Amygdala (tissue), 56 donors: ENCODE results near the gene PLCD1.

Experiments used
- DNase-seq, 56 donors: peaks; one replicate each; lab custom pipeline; 2025; lab: John Stamatoyannopoulos, UW

The PLCD1 gene

DNA sequence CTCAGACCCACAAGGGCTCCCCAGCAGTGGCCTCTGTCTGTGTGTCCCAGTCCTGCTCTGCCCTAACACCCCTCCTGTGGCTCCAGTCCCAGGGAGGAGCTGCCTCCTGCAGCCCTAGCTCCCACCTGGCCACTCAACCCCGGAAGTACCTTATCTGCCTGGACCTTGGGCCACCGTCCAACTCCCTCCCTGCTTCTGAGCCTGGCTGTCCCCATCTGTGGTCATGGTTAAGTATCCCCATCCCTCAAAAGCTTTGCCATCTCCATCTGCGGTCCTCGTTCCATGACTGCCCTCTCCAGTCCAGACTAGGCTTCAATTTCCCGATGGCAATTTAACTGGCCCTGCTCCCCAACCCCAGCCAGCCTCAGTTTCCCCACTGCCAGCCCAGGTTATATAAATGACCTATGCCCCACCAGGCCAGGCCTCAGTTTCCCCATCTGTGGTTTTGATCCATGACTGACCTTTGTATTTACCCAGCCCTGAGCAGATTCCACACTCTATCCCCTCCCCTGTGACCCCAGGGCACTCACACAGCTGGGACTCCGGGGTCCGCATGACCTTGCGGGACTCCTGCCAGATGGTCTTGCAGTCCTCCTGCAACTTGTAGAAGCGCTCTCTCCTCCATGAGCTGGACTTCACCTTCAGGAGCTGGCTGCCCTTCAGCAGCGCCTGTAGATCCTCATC lies 9.6 kb downstream of the PLCD1 start:
- no peak for DNase-seq

DNA sequence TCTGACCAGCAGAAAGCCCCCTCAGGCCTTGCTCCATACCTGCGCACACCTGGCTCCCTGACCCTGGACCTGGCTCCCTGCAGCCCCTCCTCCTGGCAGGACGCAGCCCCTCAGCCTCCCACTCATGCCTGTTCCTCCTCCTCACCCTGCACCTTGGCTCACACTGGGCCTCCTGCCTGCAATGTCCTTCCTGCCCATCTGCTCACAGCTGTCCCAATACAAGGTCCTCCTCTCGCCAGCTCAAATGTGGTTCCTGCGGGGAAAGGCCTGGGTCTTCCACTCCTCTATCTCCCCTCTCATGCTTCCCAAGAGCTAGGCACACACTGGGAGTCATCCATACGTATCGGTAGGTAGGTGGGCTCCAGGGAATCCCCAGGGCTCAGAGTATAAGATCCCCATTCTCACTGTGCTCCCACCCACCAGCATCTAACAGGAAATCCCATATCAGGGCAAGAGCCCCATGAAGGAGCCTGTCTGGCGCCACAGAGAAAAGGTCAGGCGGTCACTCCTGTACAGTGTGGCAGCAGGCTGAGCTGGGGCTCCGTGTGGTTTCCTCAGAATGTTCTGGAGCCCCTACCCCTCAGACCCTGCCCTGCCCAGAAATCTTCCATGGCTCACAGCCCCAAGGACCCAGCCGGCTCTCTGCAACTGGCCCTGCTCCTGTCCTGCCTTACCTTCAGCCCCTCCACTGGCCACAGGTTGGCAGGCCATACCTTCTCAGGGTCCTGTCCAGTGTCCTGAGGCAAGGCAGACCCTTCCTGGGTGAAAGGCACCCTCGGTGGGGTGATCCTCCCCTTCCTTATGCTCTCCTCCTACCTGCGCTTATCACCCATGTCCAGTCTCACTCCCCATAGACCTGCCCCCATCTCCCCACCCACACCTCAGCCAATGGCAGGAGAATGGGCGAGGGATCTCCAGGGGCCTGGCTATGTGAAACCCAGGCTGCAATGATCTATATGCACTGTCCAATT lies 10.9 kb downstream of the PLCD1 start:
- DNase-seq: no peak

GRCh38 chr3:38017445-38018295 lies 11.8 kb downstream of the PLCD1 start:
- DNase-seq: no peak

DNA sequence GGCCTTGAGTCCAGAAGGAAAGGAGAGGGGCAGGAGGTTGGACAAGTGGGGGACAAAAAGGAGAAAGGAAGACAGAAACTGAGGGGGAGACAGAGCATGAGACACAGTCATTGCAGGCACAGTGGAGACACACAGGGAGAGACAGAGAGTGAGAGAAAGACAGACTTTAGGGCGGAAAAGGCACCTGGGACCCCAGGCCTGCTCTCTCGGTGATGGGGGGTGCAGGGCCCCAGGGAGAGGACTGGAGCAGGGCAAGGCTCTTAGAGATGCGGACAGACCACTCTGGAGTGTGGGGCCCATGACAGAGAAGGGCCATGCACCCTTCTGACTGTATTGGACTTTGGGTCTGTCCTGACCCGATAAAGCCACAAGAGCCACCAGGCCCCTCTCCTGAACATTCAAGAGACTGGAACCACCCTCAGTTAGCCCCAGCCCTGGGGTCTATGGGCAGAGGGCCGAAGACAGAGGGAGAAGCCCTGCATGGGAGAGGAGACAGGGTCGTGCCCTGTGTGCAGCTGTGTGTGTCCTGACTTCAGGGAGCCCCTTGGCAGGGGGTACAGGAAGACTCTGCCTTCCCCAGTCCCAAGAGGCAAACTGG lies 12.5 kb downstream of the PLCD1 start:
- DNase-seq: no peak

- DNase-seq: no peak
Measured at GRCh38 chr3:38016410-38016809, 13.0 kb downstream of the PLCD1 start.

DNA sequence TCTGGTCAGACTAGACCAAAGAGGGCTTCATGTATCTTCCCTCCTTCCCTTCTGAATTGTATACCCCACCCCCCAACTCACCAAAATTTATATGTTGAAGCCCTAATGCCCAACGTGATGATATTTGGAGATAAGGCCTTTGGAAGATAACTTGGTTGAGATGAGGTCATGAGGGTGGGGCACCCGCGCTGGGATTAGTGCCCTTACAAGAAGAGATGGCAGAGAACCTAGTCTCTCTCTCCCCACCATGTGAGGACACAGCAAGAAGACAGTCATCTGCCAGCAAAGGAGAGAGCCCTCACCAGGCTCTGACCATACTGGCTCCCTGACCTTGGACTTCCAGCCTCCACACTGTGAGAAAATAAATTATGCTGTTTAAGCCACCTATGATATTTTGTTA lies 13.5 kb downstream of the PLCD1 start:
- no peak for DNase-seq

DNA sequence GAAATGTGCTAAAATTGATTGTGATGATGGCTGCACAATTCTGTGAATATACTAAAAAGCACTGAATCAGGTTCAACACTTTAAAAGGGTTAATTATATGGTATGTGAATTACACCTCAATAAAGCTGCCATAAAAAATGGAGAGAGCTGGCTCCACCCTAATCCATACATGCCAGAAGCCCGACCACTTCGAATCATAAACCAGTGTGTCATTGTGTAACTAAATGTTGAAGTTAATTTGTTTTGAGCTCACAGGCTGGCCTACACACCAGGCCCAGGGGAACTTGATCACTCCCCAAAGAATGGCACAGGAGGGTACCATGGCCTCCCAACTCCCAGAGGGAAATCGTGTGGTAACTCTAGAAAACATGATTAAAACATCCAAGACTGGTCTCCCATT lies 14.0 kb downstream of the PLCD1 start:
- no peak for DNase-seq

GRCh38 chr3:38011111-38011510 lies 18.3 kb downstream of the PLCD1 start:
- DNase-seq: no peak

DNA sequence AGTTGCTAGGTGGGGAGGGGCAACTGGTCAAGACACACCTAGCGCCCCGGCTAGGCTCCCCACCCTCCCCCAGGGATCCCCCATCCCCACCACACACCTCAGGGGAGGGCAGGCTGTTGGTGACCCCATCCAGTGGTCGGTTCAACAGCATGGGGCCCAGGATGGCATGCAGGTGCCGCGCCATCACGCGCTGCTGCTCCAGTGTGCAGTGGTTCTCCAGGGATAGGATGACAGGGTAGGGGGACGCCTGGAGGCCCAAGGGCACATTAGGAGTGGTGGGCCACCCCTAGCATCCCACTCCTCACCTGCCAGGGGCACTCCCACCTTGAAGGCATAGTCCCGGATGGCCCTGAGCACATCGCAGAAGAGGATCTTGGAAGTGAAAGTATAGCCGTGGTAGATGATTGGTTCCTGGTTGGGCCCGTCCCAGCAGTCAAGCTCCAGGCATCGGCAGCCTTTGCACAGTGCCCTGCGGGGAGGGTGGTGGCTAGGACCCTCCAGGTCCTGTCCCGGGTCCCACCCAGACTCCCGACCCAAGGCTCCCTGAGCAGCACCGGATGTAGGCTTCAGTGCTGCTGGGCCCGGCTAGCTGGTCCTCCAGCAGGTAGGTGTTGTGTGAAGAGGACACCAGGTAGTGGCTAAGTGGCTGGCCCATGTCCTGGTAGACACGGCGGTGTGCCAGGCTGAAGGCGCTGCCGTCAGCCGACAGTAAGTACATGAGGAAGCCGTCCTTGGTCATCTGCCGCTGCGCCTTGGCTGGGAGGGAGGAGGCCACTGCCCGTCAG lies 19.4 kb downstream of the PLCD1 start:
- DNase-seq: peak in 1 of 56 donors; percentile 16

DNA sequence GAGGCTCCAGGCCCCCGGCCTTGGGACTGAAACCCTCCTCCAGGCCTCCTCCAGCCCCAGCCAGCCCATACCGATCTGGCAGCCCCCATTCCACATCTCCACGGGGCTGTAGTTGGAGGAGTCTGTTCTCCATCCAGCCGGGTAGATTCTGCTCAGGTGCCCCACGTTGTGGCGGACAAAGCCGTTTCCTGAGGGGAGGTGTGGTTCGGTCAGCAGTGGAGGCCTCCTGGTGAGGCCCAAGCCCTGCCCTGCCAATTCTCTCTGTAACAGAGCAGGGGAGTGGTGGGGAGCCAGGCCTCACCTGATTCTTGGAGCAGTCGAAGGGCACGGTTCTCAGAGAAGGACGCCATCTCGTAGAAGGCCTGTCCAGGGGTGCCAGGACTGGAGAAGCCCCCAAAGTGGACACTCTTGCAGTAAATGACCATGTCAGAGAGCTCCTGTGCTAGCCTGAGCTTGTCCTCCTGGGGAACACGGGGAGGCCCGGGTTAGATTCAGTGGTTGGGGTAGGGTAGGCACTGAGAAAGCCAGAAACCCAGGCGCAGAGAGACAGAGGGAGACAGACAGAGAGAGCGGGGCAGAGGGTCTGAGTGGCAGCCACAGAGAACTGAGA lies 20.4 kb downstream of the PLCD1 start:
- DNase-seq: no peak

DNA sequence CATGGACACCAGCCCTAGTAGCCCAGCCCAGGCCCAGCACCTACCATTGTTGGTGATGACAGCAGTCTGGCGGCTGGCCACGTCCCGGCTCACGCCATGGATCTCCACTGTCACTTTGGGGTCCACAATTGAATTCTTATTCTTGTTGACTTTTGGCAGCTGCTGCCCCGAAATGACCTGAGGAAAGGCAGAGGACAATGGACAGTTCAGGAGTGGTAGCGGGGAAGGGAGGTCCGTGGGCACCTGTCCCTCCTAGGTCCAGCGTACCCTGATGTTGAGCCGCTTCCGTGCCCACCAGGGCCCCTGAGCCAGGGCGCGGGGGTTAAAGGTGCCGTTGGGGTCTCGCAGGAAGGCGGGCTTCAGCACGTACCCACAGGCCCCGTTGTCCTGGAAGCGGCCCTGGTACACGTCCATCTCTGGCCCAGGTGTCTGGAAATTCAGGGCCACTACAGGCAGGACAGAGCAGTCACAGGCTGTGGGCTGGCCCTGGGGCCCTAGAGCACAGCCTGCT lies 21.2 kb downstream of the PLCD1 start:
- DNase-seq: no peak

- no peak for DNase-seq
Measured at GRCh38 chr3:38007754-38008090, 21.7 kb downstream of the PLCD1 start.

DNA sequence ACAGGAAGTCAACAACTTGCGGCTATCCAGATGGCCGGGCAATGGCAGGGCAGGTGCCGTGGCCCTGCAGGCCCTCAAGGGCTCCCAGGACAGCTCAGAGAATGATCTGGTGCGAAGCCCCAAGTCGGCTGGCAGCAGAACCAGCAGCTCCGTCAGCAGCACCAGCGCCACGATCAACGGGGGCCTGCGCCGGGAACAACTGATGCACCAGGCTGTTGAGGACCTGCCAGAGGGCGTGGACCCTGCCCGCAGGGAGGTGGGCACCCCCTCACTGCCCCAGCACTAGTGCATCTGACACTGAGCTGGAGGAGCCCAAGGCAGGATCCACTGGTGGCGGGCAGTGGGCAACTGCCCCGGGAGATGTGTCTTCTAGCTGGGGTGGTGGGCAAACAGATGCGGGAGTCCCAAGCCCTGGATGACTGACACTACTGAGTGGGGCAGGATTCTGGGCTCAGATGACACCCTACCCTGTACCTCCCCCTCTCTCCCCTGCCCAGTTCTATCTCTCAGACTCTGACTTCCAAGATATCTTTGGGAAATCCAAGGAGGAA lies 22.9 kb downstream of the PLCD1 start:
- DNase-seq: no peak

DNA sequence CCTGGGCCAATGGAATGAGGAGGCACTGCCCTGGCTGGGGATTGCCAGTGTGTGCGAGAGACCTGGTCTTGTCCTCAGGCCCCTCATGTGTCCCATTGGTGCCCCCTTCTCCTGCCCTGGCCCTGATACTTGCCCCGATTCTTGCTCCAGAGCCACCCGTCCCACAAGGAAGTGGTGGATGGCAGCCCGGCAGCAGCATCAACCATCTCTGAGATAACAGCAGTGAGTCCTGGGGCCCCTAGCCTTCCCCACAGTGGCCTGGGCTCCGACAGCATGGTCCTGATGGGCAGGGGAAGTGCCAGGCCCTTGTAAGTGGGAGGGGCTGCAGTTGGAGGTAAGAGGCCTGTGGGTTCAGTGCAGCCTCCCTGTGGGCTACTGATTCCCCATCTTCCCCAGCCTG lies 23.4 kb downstream of the PLCD1 start:
- DNase-seq: no peak

GRCh38 chr3:38005076-38006020 lies 24.1 kb downstream of the PLCD1 start:
- peak in 55 of 56 donors; percentile 38 to 96 (median 87) for DNase-seq

- peak in 54 of 56 donors; percentile 14 to 92 (median 72) for DNase-seq
Measured at GRCh38 chr3:38004415-38005075, 24.9 kb downstream of the PLCD1 start.

GRCh38 chr3:38003817-38004414 lies 25.5 kb downstream of the PLCD1 start:
- DNase-seq: peak in 8 of 56 donors; percentile 23 to 66 (median 48)
